ENCODE results near the gene PGK1. TPM values are rescaled to one million over a fixed set of nuclear protein-coding genes. Genes with fewer than 3 reads are reported as not detected.
"Not testable (repeated sequence)": the region's sequence is repeated elsewhere in the genome, so short reads cannot be mapped to it uniquely, and the experiment has no call there.

PGK1 gene
- total and polyA plus RNA-seq, 10 donors, result 69.9 to 355 (median 199) TPM

- H3K27ac ChIP-seq, result no peak overlapping the region
- no peaks in the 10 kb centered on the region for H3K36me3 ChIP-seq
- H3K27me3 ChIP-seq (replicated peaks in 1 of 7), result no peaks in the 10 kb centered on the region
- no peak for DNase-seq
- H3K9me3 ChIP-seq, result peaks cover 2 to 31% (median 11%) of the 10 kb centered on the region in 8 donors
- TF ChIP-seq POLR2A (IDR thresholded peaks at IDR 0.05), result no peak
- TF ChIP-seq POLR2AphosphoS5 (IDR thresholded peaks at IDR 0.05), result no peak
- TF ChIP-seq CTCF (IDR thresholded peaks at IDR 0.05 in 8 of 11, conservative IDR thresholded peaks at IDR 0.05 in 3 of 11), result no peak
- no peak overlapping the region for H3K4me3 ChIP-seq
- no peaks in the 10 kb centered on the region for H3K4me1 ChIP-seq
- intact Hi-C loops (cut with DNase I; ENCODE audit: low total_unique reads), result no loop called here
- WGBS, 5 donors, result 76 to 94% (median 80%) methylated on average over 5 of the region's 5 CpGs
Measured at GRCh38 chrX:78075787-78076389, 28.2 kb upstream of the PGK1 start.

GRCh38 chrX:78081413-78081812, 22.6 kb upstream of the PGK1 start:
- intact Hi-C loops (cut with DNase I; ENCODE audit: low total_unique reads); DNase-seq; H3K4me3 ChIP-seq; H3K4me1 ChIP-seq; H3K27me3 ChIP-seq (replicated peaks in 1 of 7); H3K36me3 ChIP-seq; H3K27ac ChIP-seq: not testable (repeated sequence)
- H3K9me3 ChIP-seq, result peaks cover 0 to 13% (median 0%) of the 10 kb centered on the region in 8 donors
- 81 to 100% (median 93%) methylated on average over 6 of the region's 6 CpGs for WGBS, 5 donors

GRCh38 chrX:78092296-78092695, 11.8 kb upstream of the PGK1 start:
- no peak for DNase-seq
- Histone ChIP-seq H3K27ac (no peak overlapping the region), H3K36me3 (no peaks in the 10 kb centered on the region), H3K4me3 (no peak overlapping the region), H3K9me3 (peaks cover 0 to 11% (median 0%) of the 10 kb centered on the region in 8 donors), H3K4me1 (no peaks in the 10 kb centered on the region), H3K27me3 (replicated peaks in 1 of 7) (no peaks in the 10 kb centered on the region)
- intact Hi-C loops (cut with DNase I; ENCODE audit: low total_unique reads), result no loop called here
- 25 to 43% (median 39%) methylated on average over 1 to 2 of the region's 2 CpGs for WGBS, 5 donors
- no peak for TF ChIP-seq POLR2A (IDR thresholded peaks at IDR 0.05)
- TF ChIP-seq CTCF (IDR thresholded peaks at IDR 0.05 in 8 of 11, conservative IDR thresholded peaks at IDR 0.05 in 3 of 11), result peak in 3 of 11 experiments; percentile 6 to 15 (median 7)

- TF ChIP-seq CTCF (IDR thresholded peaks at IDR 0.05 in 8 of 11, conservative IDR thresholded peaks at IDR 0.05 in 3 of 11), result no peak
- no peak for TF ChIP-seq POLR2AphosphoS5 (IDR thresholded peaks at IDR 0.05)
- no peak for TF ChIP-seq POLR2A (IDR thresholded peaks at IDR 0.05)
- Histone ChIP-seq H3K27ac (no peak overlapping the region), H3K9me3 (no peaks in the 10 kb centered on the region), H3K4me3 (no peak overlapping the region), H3K4me1 (peaks cover 0 to 2% (median 0%) of the 10 kb centered on the region in 6 donors), H3K27me3 (replicated peaks in 1 of 7) (no peaks in the 10 kb centered on the region), H3K36me3 (no peaks in the 10 kb centered on the region)
- DNase-seq, result no peak
- intact Hi-C loops (cut with DNase I; ENCODE audit: low total_unique reads), result no loop called here
Measured at GRCh38 chrX:78098108-78098507, 5.9 kb upstream of the PGK1 start.

- no peak for DNase-seq
- no peaks in the 10 kb centered on the region for H3K27me3 ChIP-seq (replicated peaks in 1 of 7)
- intact Hi-C loops (cut with DNase I; ENCODE audit: low total_unique reads), result no loop called here
- no peak overlapping the region for H3K27ac ChIP-seq
- H3K4me1 ChIP-seq, result peaks cover 6 to 30% (median 17%) of the 10 kb centered on the region in 6 donors
- no peak for TF ChIP-seq POLR2AphosphoS5 (IDR thresholded peaks at IDR 0.05)
- no peaks in the 10 kb centered on the region for H3K9me3 ChIP-seq
- 73 to 97% (median 91%) methylated on average over 1 of the region's 1 CpG; no CpG with 5 or more reads in 1 of the 5 donors for WGBS, 5 donors
- H3K4me3 ChIP-seq, result no peak overlapping the region
- H3K36me3 ChIP-seq, result no peaks in the 10 kb centered on the region
Measured at GRCh38 chrX:78102091-78102490, 2.0 kb upstream of the PGK1 start.
